GM23248 (cell line): ENCODE measurements around the gene ANXA9. TPM values are rescaled to one million over a fixed set of nuclear protein-coding genes. Genes with fewer than 3 reads are reported as not detected.

ENCODE experiments used
- DNase-seq: peaks from one replicate; pipeline ENCODE4 v3.0.0-alpha.2; 2015
- H2AFZ ChIP-seq: fragments of 200-600 bp; sonication (generic); 2 replicates; pipeline ENCODE4 v1.6.1; 2016; ENCODE audit warnings: antibody characterized with exemption
- H3F3A ChIP-seq: fragments of 200-600 bp; sonication (generic); 2 replicates; pipeline ENCODE4 v1.6.1; 2016; ENCODE audit warnings: mild to moderate bottlenecking, antibody characterized with exemption, mixed run types; ENCODE audit not compliant: insufficient read depth
- H3K27ac ChIP-seq: fragments of 200-600 bp; sonication (generic); 2 replicates; pipeline ENCODE4 v1.5.1; 2016; ENCODE audit warnings: mild to moderate bottlenecking
- H3K27me3 ChIP-seq: fragments of 200-600 bp; sonication (generic); replicated peaks from 2 replicates; pipeline ENCODE4 v1.6.1; 2016; ENCODE audit warnings: mild to moderate bottlenecking; ENCODE audit not compliant: insufficient read depth
- H3K36me3 ChIP-seq: fragments of 200-600 bp; sonication (generic); 2 replicates; pipeline ENCODE4 v1.6.1; 2016; ENCODE audit warnings: low read depth, mild to moderate bottlenecking
- H3K4me1 ChIP-seq: fragments of 200-600 bp; sonication (generic); 2 replicates; pipeline ENCODE4 v1.6.1; 2016; ENCODE audit warnings: mild to moderate bottlenecking; ENCODE audit not compliant: insufficient read depth
- H3K4me2 ChIP-seq: fragments of 200-600 bp; sonication (generic); one replicate; pipeline ENCODE4 v1.6.1; 2016; ENCODE audit warnings: mild to moderate bottlenecking; ENCODE audit not compliant: unreplicated experiment
- H3K4me3 ChIP-seq: fragments of 200-600 bp; sonication (generic); 2 replicates; pipeline ENCODE4 v1.5.1; 2016; ENCODE audit warnings: mild to moderate bottlenecking
- H3K79me2 ChIP-seq: fragments of 200-600 bp; sonication (generic); 2 replicates; pipeline ENCODE4 v1.6.1; 2016; ENCODE audit warnings: mild to moderate bottlenecking; ENCODE audit not compliant: insufficient read depth
- H3K9ac ChIP-seq: fragments of 200-600 bp; sonication (generic); 2 replicates; pipeline ENCODE4 v1.6.1; 2016; ENCODE audit warnings: mild to moderate bottlenecking
- H3K9me2 ChIP-seq: fragments of 200-600 bp; sonication (generic); 2 replicates; pipeline ENCODE4 v1.6.1; 2016; ENCODE audit warnings: mixed run types, mild to moderate bottlenecking, moderate library complexity; ENCODE audit not compliant: insufficient read depth
- H3K9me3 ChIP-seq: fragments of 200-600 bp; sonication (generic); one replicate; pipeline ENCODE4 v1.6.1; 2017; ENCODE audit warnings: low read depth
- H4K20me1 ChIP-seq: fragments of 200-600 bp; sonication (generic); 2 replicates; pipeline ENCODE4 v1.6.0; 2016; ENCODE audit not compliant: insufficient read depth
- EZH2 ChIP-seq: fragments of 200-600 bp; sonication (generic); IDR thresholded peaks from 2 replicates; pipeline ENCODE4 v1.6.1; 2018; ENCODE audit warnings: antibody characterized with exemption, mild to moderate bottlenecking; ENCODE audit not compliant: insufficient read depth, poor library complexity, severe bottlenecking
- EZH2phosphoT487 ChIP-seq: fragments of 200-600 bp; sonication (generic); IDR thresholded peaks from 2 replicates; pipeline ENCODE4 v1.6.1; 2018; ENCODE audit warnings: antibody characterized with exemption, moderate library complexity, mild to moderate bottlenecking, low read depth; ENCODE audit not compliant: insufficient read depth
- WGBS, 2 experiments: methylation state at CpG; one replicate each; pipeline ENCODE4 v1.1.6; 2015 to 2017; ENCODE audit warnings: low lambda C conversion rate in 2 of 2, low coverage in 1 of 2; ENCODE audit errors: missing lambda C conversion rate in 2 of 2; 5-methylcytosine and 5-hydroxymethylcytosine counted together
- in situ Hi-C: fragments of 300-500 bp; cut with MboI; formaldehyde crosslinking; loops from 2 replicates; pipeline ENCODE4 v1.15.0; 2020
- polyA plus RNA-seq: library from polyadenylated mRNA; unstranded; fragments of >200 nt; fragmentation: Nextera tagmentation; extraction: Ambion mirVana; gene quantifications from 2 replicates; pipeline ENCODE4 v1.2.1, GENCODE V29; 2016
- total RNA-seq: library from RNA; depleted of rRNA; stranded (reverse); fragments of >200 nt; shearing (Covaris generic); gene quantifications from 2 replicates; pipeline ENCODE4 v1.2.3, GENCODE V29; 2014

Gene ANXA9
- total and polyA plus RNA-seq, 2 experiments from 2014 or later = 0.26 TPM; not detected in 1

DNA sequence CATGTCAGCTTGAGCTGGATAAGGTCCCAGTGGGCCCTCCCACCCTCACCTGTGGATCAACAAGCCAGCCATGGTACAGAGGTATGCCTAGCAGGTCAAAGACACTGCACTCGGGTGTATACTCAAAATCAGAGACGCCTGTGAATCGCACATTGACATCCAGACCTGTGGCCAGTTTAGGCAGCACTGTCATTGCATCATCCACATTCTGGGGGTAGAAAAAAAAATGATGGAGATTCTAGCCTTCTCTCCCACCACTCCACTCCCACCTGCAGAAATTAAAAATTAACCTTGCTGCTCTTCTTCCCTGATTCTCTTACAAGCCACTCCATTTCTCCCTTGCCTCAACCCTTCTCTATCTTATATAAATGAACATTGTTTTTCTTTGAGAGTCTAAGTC, 18.3 kb downstream of the ANXA9 start:
- WGBS, 2 experiments = 79 to 82% methylated on average over 3 of the region's 3 CpGs
- Histone ChIP-seq H3K27me3 (no peaks in the 10 kb centered on the region), H3K4me1 (peaks cover 20% of the 10 kb centered on the region), H4K20me1 (no peaks in the 10 kb centered on the region), H3K9ac (no peak overlapping the region), H3K9me3 (no peaks in the 10 kb centered on the region), H3F3A (no peaks in the 10 kb centered on the region), H3K79me2 (peaks cover 11% of the 10 kb centered on the region; the same call in 1 of the 2 replicates), H3K36me3 (no peaks in the 10 kb centered on the region), H3K4me3 (no peak overlapping the region), H3K27ac (no peak overlapping the region), H3K9me2 (no peaks in the 10 kb centered on the region), H2AFZ (no peak overlapping the region), H3K4me2 (no peak overlapping the region)
- TF ChIP-seq EZH2phosphoT487 = no peak
- no peak for TF ChIP-seq EZH2
- in situ Hi-C loops = no loop called here
- DNase-seq = no peak

DNA sequence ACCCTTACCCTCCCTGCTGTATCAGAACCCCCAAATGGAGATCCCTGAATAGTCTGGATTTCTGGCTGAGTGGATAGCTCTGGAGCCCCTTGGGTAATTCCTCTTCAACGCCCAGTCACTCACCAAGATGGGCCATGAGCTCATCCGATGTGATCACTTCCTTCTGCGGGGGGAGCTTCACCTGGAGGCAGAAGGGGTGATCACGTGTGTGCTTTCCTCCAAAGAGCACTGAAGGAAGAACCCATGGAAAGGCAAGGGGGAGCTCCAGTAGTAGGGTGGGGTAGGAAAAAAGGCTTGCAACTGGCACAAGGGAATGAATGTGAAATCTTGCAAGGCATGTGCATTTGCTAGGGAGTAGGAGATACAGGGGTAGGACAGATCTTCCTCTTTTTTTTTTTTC, 19.5 kb downstream of the ANXA9 start:
- H3K36me3 ChIP-seq = no peaks in the 10 kb centered on the region
- H3K9ac ChIP-seq = no peak overlapping the region
- TF ChIP-seq EZH2 = no peak
- no peak for TF ChIP-seq EZH2phosphoT487
- no peak overlapping the region for H3K27ac ChIP-seq
- peaks cover 13% of the 10 kb centered on the region; the same call in 1 of the 2 replicates for H3K79me2 ChIP-seq
- no peaks in the 10 kb centered on the region for H4K20me1 ChIP-seq
- no peaks in the 10 kb centered on the region for H3K9me3 ChIP-seq
- no peak overlapping the region for H3K4me2 ChIP-seq
- no peaks in the 10 kb centered on the region for H3F3A ChIP-seq
- no peak overlapping the region for H3K4me3 ChIP-seq
- no peaks in the 10 kb centered on the region for H3K27me3 ChIP-seq
- H3K4me1 ChIP-seq = peaks cover 19% of the 10 kb centered on the region
- H2AFZ ChIP-seq = no peak overlapping the region
- H3K9me2 ChIP-seq = no peaks in the 10 kb centered on the region
- WGBS, 2 experiments = 83 to 85% methylated on average over 4 of the region's 4 CpGs
- in situ Hi-C loops = no loop called here
- no peak for DNase-seq

DNA sequence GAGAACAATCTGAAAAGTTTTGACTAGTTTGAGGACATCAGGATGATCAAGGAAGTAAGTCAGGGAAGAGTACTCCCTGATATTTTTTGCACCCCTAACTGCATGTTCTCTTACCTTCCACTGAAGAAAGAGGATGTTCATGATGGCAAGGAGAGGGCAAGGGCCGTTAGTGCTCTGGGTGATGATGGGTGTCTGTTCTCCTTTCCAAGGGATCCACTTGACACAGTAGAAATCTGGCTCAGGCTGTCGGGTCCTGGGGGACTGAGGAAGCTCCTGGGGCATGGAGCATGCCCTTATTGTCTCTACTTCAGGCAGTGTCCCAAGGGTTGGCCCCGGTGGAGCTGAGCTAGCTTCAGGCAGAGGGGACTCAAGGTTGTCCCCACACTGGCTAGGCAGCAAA, 20.0 kb downstream of the ANXA9 start:
- Histone ChIP-seq H3K4me1 (peaks cover 22% of the 10 kb centered on the region), H3K9me2 (no peaks in the 10 kb centered on the region), H3K79me2 (peaks cover 13% of the 10 kb centered on the region; the same call in 1 of the 2 replicates), H3K9me3 (no peaks in the 10 kb centered on the region), H3K36me3 (no peaks in the 10 kb centered on the region), H2AFZ (no peak overlapping the region), H3K27me3 (no peaks in the 10 kb centered on the region), H3K27ac (no peak overlapping the region), H4K20me1 (no peaks in the 10 kb centered on the region), H3K4me3 (no peak overlapping the region), H3F3A (peaks cover 4% of the 10 kb centered on the region), H3K9ac (no peak overlapping the region), H3K4me2 (no peak overlapping the region)
- DNase-seq = no peak
- TF ChIP-seq EZH2phosphoT487 = no peak
- no peak for TF ChIP-seq EZH2
- in situ Hi-C loops = no loop called here
- WGBS, 2 experiments = 80 to 90% methylated on average over 3 of the region's 3 CpGs

DNA sequence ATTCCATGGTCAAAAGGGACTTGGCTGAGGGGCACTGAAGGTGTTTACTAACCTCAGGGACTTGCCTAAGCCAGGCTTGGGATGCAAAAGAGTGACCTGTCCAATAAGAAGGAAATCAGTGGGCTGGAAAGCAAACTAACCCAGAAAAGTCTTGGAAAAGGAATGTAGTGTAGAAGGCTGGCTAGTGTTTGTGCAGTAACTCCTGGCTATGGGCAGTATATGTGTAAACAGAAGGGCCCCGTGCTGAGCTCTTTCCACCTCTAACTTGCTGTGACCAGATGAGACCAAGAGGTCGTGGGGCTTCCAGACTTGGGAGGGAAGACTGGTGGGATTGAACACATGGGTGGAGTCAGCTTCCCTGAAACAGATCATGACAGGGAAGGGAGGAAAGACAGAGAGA, 20.5 kb downstream of the ANXA9 start:
- Histone ChIP-seq H3K4me3 (no peak overlapping the region), H3K9ac (no peak overlapping the region)
- in situ Hi-C loops = no loop called here

DNA sequence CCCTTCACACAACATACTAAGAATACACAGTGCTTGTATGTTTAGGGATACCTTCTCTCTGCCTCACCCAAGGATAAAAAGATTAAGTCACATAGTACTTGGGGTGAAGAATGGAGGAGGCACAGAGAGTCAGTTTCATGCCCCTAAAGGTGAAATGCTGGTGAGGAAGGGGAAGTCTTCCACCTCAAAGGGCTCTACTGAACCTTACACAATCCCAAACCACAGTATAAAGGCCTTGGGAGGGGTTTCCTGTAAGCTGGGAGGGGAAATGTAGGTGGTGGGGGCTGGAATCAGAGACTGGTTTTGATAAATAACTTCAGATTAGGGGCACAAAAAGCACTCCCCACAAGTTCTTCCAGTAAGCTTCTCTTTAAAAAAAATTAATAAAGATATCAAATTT, 21.1 kb downstream of the ANXA9 start:
- Histone ChIP-seq H3K36me3 (no peaks in the 10 kb centered on the region), H3K9ac (no peak overlapping the region), H3F3A (peaks cover 13% of the 10 kb centered on the region), H3K27me3 (no peaks in the 10 kb centered on the region), H2AFZ (no peak overlapping the region), H3K79me2 (peaks cover 13% of the 10 kb centered on the region; the same call in 1 of the 2 replicates), H3K9me2 (no peaks in the 10 kb centered on the region), H4K20me1 (no peaks in the 10 kb centered on the region), H3K4me3 (no peak overlapping the region), H3K4me1 (peaks cover 29% of the 10 kb centered on the region), H3K9me3 (no peaks in the 10 kb centered on the region), H3K4me2 (no peak overlapping the region), H3K27ac (no peak overlapping the region)
- no peak for DNase-seq
- in situ Hi-C loops = no loop called here
- no peak for TF ChIP-seq EZH2
- no peak for TF ChIP-seq EZH2phosphoT487

More for the DNA sequence above, 20.5 kb downstream of the ANXA9 start:
- no peak overlapping the region for H3K27ac ChIP-seq
- DNase-seq = no peak
- no peaks in the 10 kb centered on the region for H3K9me3 ChIP-seq
- no peak overlapping the region for H2AFZ ChIP-seq
- 24 to 43% methylated on average over 2 of the region's 2 CpGs for WGBS, 2 experiments
- peaks cover 26% of the 10 kb centered on the region for H3K4me1 ChIP-seq
- no peaks in the 10 kb centered on the region for H3K27me3 ChIP-seq
- H3F3A ChIP-seq = peaks cover 10% of the 10 kb centered on the region
- TF ChIP-seq EZH2phosphoT487 (no peak), EZH2 (no peak)
- no peaks in the 10 kb centered on the region for H4K20me1 ChIP-seq
- peaks cover 13% of the 10 kb centered on the region; the same call in 1 of the 2 replicates for H3K79me2 ChIP-seq
- no peaks in the 10 kb centered on the region for H3K9me2 ChIP-seq
- no peaks in the 10 kb centered on the region for H3K36me3 ChIP-seq
- H3K4me2 ChIP-seq = no peak overlapping the region
